ENCODE results near the gene FBXO27. TPM values are rescaled to one million over a fixed set of nuclear protein-coding genes. Genes with fewer than 3 reads are reported as not detected.
"Not testable (repeated sequence)": the region's sequence is repeated elsewhere in the genome, so short reads cannot be mapped to it uniquely, and the experiment has no call there.

Gene FBXO27
- total and polyA plus RNA-seq, 2 of the 13 experiments (the other 11 are each of a cell fraction or from before 2014, with no cell fraction given), result 0.15 to 2.8 TPM

GRCh38 chr19:39001041-39001440, 31.3 kb downstream of the FBXO27 start (continued):
- TF ChIP-seq ZNF83 (CRISPR knock-in tag; IDR thresholded peaks at IDR 0.05; ENCODE audit: borderline replicate concordance) (no peak), ZNF816 (CRISPR knock-in tag; IDR thresholded peaks at IDR 0.05; ENCODE audit: borderline replicate concordance) (no peak), ETS1 (CRISPR knock-in tag; IDR thresholded peaks at IDR 0.05) (no peak), ESRRA (CRISPR knock-in tag; IDR thresholded peaks at IDR 0.05; ENCODE audit: low read depth) (no peak), AKNA (CRISPR knock-in tag; IDR thresholded peaks at IDR 0.05; ENCODE audit: borderline replicate concordance) (no peak), MZF1 (CRISPR knock-in tag; IDR thresholded peaks at IDR 0.05; ENCODE audit: borderline replicate concordance) (no peak), SP4 (CRISPR knock-in tag; IDR thresholded peaks at IDR 0.05) (no peak)

GRCh38 chr19:38997576-38997975, 34.8 kb downstream of the FBXO27 start:
- intact Hi-C loops (cut with micrococcal nuclease; ENCODE audit: unreplicated experiment); POLR2A ChIA-PET; in situ Hi-C loops (cut with HindIII; ENCODE audit: extremely low pct_ligation_motif_present, low pct_unique_long_range_greater_than_20kb); H3K79me2 ChIP-seq (ENCODE audit: insufficient read depth, low read length); FAIRE-seq; H3K9me3 ChIP-seq (ENCODE audit: low read length); H3K36me3 ChIP-seq (replicated peaks in 1 of 2; ENCODE audit: control insufficient read depth in 1 of 2, insufficient read depth in 2 of 2, low read length in 2 of 2); H2AFZ ChIP-seq (ENCODE audit: low read length); H3K9ac ChIP-seq (ENCODE audit: insufficient read depth, low read depth, low read length); BruUV-seq (replicated peaks); DNase-seq (ENCODE audit: low spot score); H3K27ac ChIP-seq (ENCODE audit: extremely low read length, insufficient read depth, low read length); CTCF ChIA-PET (ENCODE audit: low intra/inter-chr PET ratio, low total read pairs); ATAC-seq; H3K4me3 ChIP-seq (replicated peaks in 1 of 3; ENCODE audit: insufficient read depth in 1 of 3, low read depth in 2 of 3, low read length in 3 of 3); H4K20me1 ChIP-seq (ENCODE audit: insufficient read depth, low read length); H3K4me2 ChIP-seq (ENCODE audit: low read depth, low read length); H3K27me3 ChIP-seq (ENCODE audit: control insufficient read depth in 1 of 2, insufficient read depth in 2 of 2, low read length in 2 of 2): not testable (repeated sequence)
- 39% methylated on average over 3 of the region's 3 CpGs for WGBS (ENCODE audit: low lambda C conversion rate)
- TF ChIP-seq ZNF460 (CRISPR knock-in tag; IDR thresholded peaks at IDR 0.05; ENCODE audit: borderline replicate concordance) (peak; percentile 87), ZNF362 (CRISPR knock-in tag; IDR thresholded peaks at IDR 0.05; ENCODE audit: borderline replicate concordance) (peak; percentile 42; the same call in 1 of the 2 replicates), CEBPG (CRISPR knock-in tag; IDR thresholded peaks at IDR 0.05) (peak; percentile 3; the same call in 1 of the 2 replicates), HNF4A (CRISPR knock-in tag; IDR thresholded peaks at IDR 0.05) (peak; percentile 41; the same call in 1 of the 2 replicates)
- H3K4me1 ChIP-seq (ENCODE audit: insufficient read depth, low read length), result peaks cover 29% of the 10 kb centered on the region
